Neural progenitor cell (in vitro differentiated cells): ENCODE data around the gene CACHD1. TPM values are rescaled to one million over a fixed set of nuclear protein-coding genes. Genes with fewer than 3 reads are reported as not detected.
A peak's percentile ranks its signal among the peaks of the same experiment; 100 is the strongest.

Source experiments
- DNase-seq: peaks from one replicate; pipeline ENCODE4 v3.0.0-alpha.2; 2016; ENCODE audit warnings: low spot score
- H2AFZ ChIP-seq: fragments of 200-600 bp; sonication (generic); replicated peaks from 2 replicates; pipeline ENCODE4 v1.6.1; 2016; ENCODE audit warnings: antibody characterized with exemption
- H3F3A ChIP-seq: fragments of 200-600 bp; sonication (generic); 2 replicates; pipeline ENCODE4 v1.6.1; 2016; ENCODE audit warnings: antibody characterized with exemption, low read depth
- H3K27ac ChIP-seq: fragments of 200-600 bp; sonication (generic); 2 replicates; pipeline ENCODE4 v1.5.1; 2016; ENCODE audit warnings: mild to moderate bottlenecking
- H3K27me3 ChIP-seq: fragments of 200-600 bp; sonication (generic); 2 replicates; pipeline ENCODE4 v1.6.1; 2016; ENCODE audit warnings: mild to moderate bottlenecking, moderate library complexity
- H3K36me3 ChIP-seq: fragments of 200-600 bp; sonication (generic); 2 replicates; pipeline ENCODE4 v1.5.1; 2016
- H3K4me1 ChIP-seq: fragments of 200-600 bp; sonication (generic); 2 replicates; pipeline ENCODE4 v1.6.1; 2016; ENCODE audit warnings: mixed run types
- H3K4me2 ChIP-seq: fragments of 200-600 bp; sonication (generic); 2 replicates; pipeline ENCODE4 v1.6.1; 2016
- H3K4me3 ChIP-seq: fragments of 200-600 bp; sonication (generic); 2 replicates; pipeline ENCODE4 v1.5.1; 2016
- H3K79me2 ChIP-seq: fragments of 200-600 bp; sonication (generic); 2 replicates; pipeline ENCODE4 v1.6.1; 2016; ENCODE audit warnings: low read depth
- H3K9ac ChIP-seq: fragments of 200-600 bp; sonication (generic); 2 replicates; pipeline ENCODE4 v1.6.1; 2016
- H3K9me3 ChIP-seq: fragments of 200-600 bp; sonication (generic); 2 replicates; pipeline ENCODE4 v1.5.1; 2016; ENCODE audit warnings: low read depth
- H4K20me1 ChIP-seq: fragments of 200-600 bp; sonication (generic); 2 replicates; pipeline ENCODE4 v1.6.1; 2016; ENCODE audit warnings: low read depth
- H3K27ac Mint-ChIP-seq: 3 replicates; pipeline ENCODE4 v1.8.0; 2021; ENCODE audit warnings: mixed read lengths
- H3K27me3 Mint-ChIP-seq: 2 replicates; pipeline ENCODE4 v1.8.0; 2022; ENCODE audit warnings: low read depth, mild to moderate bottlenecking, inconsistent platforms, moderate library complexity, mixed read lengths; ENCODE audit not compliant: insufficient read depth
- H3K36me3 Mint-ChIP-seq: 3 replicates; pipeline ENCODE4 v1.8.0; 2021; ENCODE audit warnings: mixed read lengths
- H3K4me1 Mint-ChIP-seq: 3 replicates; pipeline ENCODE4 v1.8.0; 2021; ENCODE audit warnings: mixed read lengths
- H3K4me3 Mint-ChIP-seq: 3 replicates; pipeline ENCODE4 v1.8.0; 2021; ENCODE audit warnings: mild to moderate bottlenecking, moderate library complexity, mixed read lengths
- H3K9me3 Mint-ChIP-seq: 3 replicates; pipeline ENCODE4 v1.8.0; 2020; ENCODE audit warnings: mixed read lengths
- EZH2 ChIP-seq: fragments of 200-600 bp; sonication (generic); IDR thresholded peaks from 2 replicates; pipeline ENCODE4 v1.6.1; 2017; ENCODE audit warnings: antibody characterized with exemption, mild to moderate bottlenecking, moderate library complexity
- EZH2phosphoT487 ChIP-seq: fragments of 200-600 bp; sonication (generic); IDR thresholded peaks from 2 replicates; pipeline ENCODE4 v1.6.1; 2017; ENCODE audit warnings: antibody characterized with exemption
- total RNA-seq: library from RNA; depleted of rRNA; stranded (reverse); fragments of >200 nt; gene quantifications from 2 replicates; pipeline ENCODE4 v1.2.3, GENCODE V29; 2015; ENCODE audit warnings: low replicate concordance
- TF ChIP-seq, protein P1 (sequence below): fragments of 200-600 bp; sonication (generic); IDR thresholded peaks from 2 replicates; pipeline ENCODE4 v1.5.1; 2017; ENCODE audit warnings: antibody characterized with exemption, mild to moderate bottlenecking

Gene CACHD1
- total RNA-seq, 1 donor from 2014 or later = 61.0 TPM

GRCh38 chr1:64519901-64520300 is 50.0 kb downstream of the CACHD1 start:
- no peak for TF ChIP-seq EZH2
- no peak for TF ChIP-seq EZH2phosphoT487
- TF ChIP-seq, protein P1, sequence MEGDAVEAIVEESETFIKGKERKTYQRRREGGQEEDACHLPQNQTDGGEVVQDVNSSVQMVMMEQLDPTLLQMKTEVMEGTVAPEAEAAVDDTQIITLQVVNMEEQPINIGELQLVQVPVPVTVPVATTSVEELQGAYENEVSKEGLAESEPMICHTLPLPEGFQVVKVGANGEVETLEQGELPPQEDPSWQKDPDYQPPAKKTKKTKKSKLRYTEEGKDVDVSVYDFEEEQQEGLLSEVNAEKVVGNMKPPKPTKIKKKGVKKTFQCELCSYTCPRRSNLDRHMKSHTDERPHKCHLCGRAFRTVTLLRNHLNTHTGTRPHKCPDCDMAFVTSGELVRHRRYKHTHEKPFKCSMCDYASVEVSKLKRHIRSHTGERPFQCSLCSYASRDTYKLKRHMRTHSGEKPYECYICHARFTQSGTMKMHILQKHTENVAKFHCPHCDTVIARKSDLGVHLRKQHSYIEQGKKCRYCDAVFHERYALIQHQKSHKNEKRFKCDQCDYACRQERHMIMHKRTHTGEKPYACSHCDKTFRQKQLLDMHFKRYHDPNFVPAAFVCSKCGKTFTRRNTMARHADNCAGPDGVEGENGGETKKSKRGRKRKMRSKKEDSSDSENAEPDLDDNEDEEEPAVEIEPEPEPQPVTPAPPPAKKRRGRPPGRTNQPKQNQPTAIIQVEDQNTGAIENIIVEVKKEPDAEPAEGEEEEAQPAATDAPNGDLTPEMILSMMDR = no peak

GRCh38 chr1:64522740-64523139 is 52.8 kb downstream of the CACHD1 start:
- no peak overlapping the region for H3K27ac Mint-ChIP-seq
- Histone ChIP-seq H3K36me3 (no peaks in the 10 kb centered on the region), H3K9ac (no peak overlapping the region), H2AFZ (no peak overlapping the region), H3K79me2 (peaks cover 98% of the 10 kb centered on the region), H3K4me2 (peak overlapping the region; percentile 37), H3K4me1 (peaks cover 73% of the 10 kb centered on the region), H4K20me1 (peaks cover 59% of the 10 kb centered on the region), H3K27me3 (no peaks in the 10 kb centered on the region), H3K4me3 (no peak overlapping the region), H3K9me3 (no peaks in the 10 kb centered on the region), H3F3A (peaks cover 23% of the 10 kb centered on the region), H3K27ac (no peak overlapping the region)
- no peaks in the 10 kb centered on the region for H3K27me3 Mint-ChIP-seq
- TF ChIP-seq EZH2 = no peak
- no peak overlapping the region for H3K4me3 Mint-ChIP-seq
- H3K9me3 Mint-ChIP-seq = no peaks in the 10 kb centered on the region
- DNase-seq = no peak
- peaks cover 8% of the 10 kb centered on the region for H3K36me3 Mint-ChIP-seq
- peaks cover 74% of the 10 kb centered on the region for H3K4me1 Mint-ChIP-seq

More at GRCh38 chr1:64519901-64520300, 50.0 kb downstream of the CACHD1 start:
- H3K27me3 ChIP-seq = no peaks in the 10 kb centered on the region
- Mint-ChIP-seq H3K4me3 (no peak overlapping the region), H3K36me3 (peaks cover 7% of the 10 kb centered on the region), H3K9me3 (no peaks in the 10 kb centered on the region), H3K27ac (no peak overlapping the region), H3K4me1 (peaks cover 75% of the 10 kb centered on the region), H3K27me3 (no peaks in the 10 kb centered on the region)
- no peak overlapping the region for H3K9ac ChIP-seq
- H3F3A ChIP-seq = peaks cover 45% of the 10 kb centered on the region
- DNase-seq = no peak
- H3K27ac ChIP-seq = no peak overlapping the region
- peaks cover 70% of the 10 kb centered on the region for H4K20me1 ChIP-seq
- no peaks in the 10 kb centered on the region for H3K9me3 ChIP-seq
- no peak overlapping the region for H3K4me3 ChIP-seq
- peaks cover 98% of the 10 kb centered on the region for H3K79me2 ChIP-seq
- peaks cover 79% of the 10 kb centered on the region for H3K4me1 ChIP-seq
- H3K4me2 ChIP-seq = peak overlapping the region; percentile 43
- no peaks in the 10 kb centered on the region for H3K36me3 ChIP-seq
- no peak overlapping the region for H2AFZ ChIP-seq

DNA sequence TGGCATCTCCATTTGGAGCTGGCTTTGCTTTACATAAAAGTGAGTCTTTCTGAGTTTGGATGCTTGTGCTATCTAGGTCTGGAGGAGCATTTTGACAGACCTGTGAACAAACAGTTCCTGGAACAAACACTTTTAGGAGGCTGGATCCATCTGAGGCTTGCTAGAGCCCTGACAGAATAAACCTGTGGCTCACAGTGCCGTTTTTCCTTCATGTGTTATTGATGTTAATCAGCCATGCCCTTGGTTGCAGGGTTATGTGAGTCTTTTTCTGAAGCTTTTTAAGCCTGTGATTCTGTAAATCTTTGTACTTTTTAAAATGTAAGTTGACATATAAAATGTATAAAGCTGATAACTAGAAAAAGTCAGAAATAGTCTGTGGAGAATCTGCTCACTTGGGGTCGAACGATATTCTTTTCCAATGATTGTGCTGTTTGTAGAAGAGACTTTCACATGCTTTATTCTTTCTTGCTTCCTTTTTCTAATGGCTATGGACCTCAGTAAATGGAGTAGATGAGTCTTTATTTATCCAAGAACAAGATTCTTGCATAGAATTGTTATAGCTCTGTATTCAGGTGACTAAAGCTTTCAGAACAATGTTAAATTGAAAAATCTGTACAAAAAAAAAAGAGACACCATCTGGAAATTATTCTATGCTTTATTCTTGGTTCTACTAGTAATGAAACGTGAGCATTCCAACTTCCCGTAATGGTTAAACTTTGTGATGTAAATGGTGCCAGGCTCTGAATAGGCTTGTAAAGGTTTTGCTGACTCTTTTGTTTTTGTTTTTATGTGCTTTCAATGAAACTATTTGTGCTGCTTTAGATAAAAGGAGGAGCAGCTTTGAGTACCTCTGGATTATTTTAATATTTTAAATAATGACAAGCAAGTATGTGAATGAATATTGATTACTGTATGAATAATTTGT is 53.7 kb downstream of the CACHD1 start:
- TF ChIP-seq EZH2phosphoT487 = no peak
- TF ChIP-seq EZH2 = no peak
- TF ChIP-seq, protein P1 = no peak
- DNase-seq = no peak
- H3F3A ChIP-seq = peaks cover 13% of the 10 kb centered on the region
- peaks cover 51% of the 10 kb centered on the region for H4K20me1 ChIP-seq
- H3K9me3 ChIP-seq = no peaks in the 10 kb centered on the region
- peak overlapping the region; percentile 22 for H3K27ac Mint-ChIP-seq
- no peaks in the 10 kb centered on the region for H3K27me3 Mint-ChIP-seq
- H3K27me3 ChIP-seq = no peaks in the 10 kb centered on the region
- peaks cover 64% of the 10 kb centered on the region for H3K4me1 ChIP-seq
- no peaks in the 10 kb centered on the region for H3K9me3 Mint-ChIP-seq
- H3K4me2 ChIP-seq = peak overlapping the region; percentile 37
- no peak overlapping the region for H3K4me3 Mint-ChIP-seq
- no peaks in the 10 kb centered on the region for H3K36me3 ChIP-seq
- H3K9ac ChIP-seq = no peak overlapping the region
- H3K4me3 ChIP-seq = no peak overlapping the region
- H2AFZ ChIP-seq = no peak overlapping the region
- H3K79me2 ChIP-seq = peaks cover 99% of the 10 kb centered on the region
- peaks cover 8% of the 10 kb centered on the region for H3K36me3 Mint-ChIP-seq
- H3K4me1 Mint-ChIP-seq = peaks cover 68% of the 10 kb centered on the region
- H3K27ac ChIP-seq = peak overlapping the region; percentile 31

- Histone ChIP-seq H3F3A (peaks cover 4% of the 10 kb centered on the region), H3K27me3 (no peaks in the 10 kb centered on the region), H3K79me2 (peaks cover 100% of the 10 kb centered on the region), H2AFZ (no peak overlapping the region), H3K4me1 (peaks cover 55% of the 10 kb centered on the region), H3K4me2 (no peak overlapping the region), H3K9ac (no peak overlapping the region), H3K9me3 (no peaks in the 10 kb centered on the region), H3K27ac (no peak overlapping the region), H3K4me3 (no peak overlapping the region), H3K36me3 (no peaks in the 10 kb centered on the region), H4K20me1 (peaks cover 49% of the 10 kb centered on the region)
- Mint-ChIP-seq H3K9me3 (no peaks in the 10 kb centered on the region), H3K27me3 (no peaks in the 10 kb centered on the region), H3K4me1 (peaks cover 60% of the 10 kb centered on the region), H3K4me3 (no peak overlapping the region), H3K36me3 (peaks cover 8% of the 10 kb centered on the region), H3K27ac (no peak overlapping the region)
- no peak for TF ChIP-seq EZH2
- TF ChIP-seq, protein P1 = no peak
- no peak for TF ChIP-seq EZH2phosphoT487
- DNase-seq = no peak
Measured at GRCh38 chr1:64524614-64525013, 54.7 kb downstream of the CACHD1 start.
